ENCODE measurements around the gene MYO3B.

MYO3B gene, protein sequence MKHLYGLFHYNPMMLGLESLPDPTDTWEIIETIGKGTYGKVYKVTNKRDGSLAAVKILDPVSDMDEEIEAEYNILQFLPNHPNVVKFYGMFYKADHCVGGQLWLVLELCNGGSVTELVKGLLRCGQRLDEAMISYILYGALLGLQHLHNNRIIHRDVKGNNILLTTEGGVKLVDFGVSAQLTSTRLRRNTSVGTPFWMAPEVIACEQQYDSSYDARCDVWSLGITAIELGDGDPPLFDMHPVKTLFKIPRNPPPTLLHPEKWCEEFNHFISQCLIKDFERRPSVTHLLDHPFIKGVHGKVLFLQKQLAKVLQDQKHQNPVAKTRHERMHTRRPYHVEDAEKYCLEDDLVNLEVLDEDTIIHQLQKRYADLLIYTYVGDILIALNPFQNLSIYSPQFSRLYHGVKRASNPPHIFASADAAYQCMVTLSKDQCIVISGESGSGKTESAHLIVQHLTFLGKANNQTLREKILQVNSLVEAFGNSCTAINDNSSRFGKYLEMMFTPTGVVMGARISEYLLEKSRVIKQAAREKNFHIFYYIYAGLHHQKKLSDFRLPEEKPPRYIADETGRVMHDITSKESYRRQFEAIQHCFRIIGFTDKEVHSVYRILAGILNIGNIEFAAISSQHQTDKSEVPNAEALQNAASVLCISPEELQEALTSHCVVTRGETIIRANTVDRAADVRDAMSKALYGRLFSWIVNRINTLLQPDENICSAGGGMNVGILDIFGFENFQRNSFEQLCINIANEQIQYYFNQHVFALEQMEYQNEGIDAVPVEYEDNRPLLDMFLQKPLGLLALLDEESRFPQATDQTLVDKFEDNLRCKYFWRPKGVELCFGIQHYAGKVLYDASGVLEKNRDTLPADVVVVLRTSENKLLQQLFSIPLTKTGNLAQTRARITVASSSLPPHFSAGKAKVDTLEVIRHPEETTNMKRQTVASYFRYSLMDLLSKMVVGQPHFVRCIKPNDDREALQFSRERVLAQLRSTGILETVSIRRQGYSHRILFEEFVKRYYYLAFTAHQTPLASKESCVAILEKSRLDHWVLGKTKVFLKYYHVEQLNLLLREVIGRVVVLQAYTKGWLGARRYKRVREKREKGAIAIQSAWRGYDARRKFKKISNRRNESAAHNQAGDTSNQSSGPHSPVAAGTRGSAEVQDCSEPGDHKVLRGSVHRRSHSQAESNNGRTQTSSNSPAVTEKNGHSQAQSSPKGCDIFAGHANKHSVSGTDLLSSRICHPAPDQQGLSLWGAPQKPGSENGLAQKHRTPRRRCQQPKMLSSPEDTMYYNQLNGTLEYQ (N-terminal part only)

DNA sequence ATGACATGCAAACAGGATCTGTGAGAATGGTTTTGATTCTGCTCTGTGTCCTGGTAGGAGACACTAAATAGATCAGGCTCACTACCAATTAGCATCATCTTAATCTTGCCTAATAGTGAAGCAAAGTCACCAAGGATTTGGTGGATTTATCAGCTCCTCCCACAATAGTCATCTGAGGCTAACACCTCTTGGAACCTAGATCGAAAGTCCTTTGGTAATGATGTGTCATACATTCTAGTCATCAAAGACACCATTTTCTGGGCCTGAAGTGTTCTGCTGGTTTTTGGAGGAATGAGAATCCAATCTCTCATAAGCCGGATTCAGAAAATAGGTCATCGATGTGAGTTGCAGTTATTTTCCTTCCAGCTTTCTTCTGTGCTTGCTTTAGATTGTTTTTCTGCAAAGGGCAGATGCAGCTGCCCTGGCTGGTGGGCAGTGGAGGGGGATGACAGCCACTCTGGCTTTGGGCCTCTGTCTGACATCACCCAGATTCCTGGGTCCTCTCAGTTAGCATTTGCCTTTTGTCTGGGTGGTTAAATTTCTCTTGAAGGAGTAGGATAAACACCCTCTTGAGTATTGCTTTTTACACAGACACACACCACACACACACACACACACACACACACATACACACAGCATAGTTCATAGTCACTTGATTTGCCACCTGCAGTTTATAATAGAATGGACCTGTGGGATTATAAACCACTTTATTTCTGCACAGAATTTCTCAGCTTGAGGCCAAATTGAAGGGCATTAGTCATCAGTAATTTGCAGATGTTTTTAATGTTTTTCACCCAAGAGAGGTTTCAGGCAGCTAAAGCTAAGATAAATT is at the start of gene MYO3B:
TSS of gene MYO3B (plus strand) at position 198 of the 832 bp plus-strand sequence. CDS start at position 339, 141 bp downstream.
- in situ Hi-C loops (cut with HindIII; ENCODE audit: low pct_ligation_motif_present, low pct_unique_long_range_greater_than_20kb, low sequenced_read_pairs), result no loop called here
- no peak for DNase-seq

DNA sequence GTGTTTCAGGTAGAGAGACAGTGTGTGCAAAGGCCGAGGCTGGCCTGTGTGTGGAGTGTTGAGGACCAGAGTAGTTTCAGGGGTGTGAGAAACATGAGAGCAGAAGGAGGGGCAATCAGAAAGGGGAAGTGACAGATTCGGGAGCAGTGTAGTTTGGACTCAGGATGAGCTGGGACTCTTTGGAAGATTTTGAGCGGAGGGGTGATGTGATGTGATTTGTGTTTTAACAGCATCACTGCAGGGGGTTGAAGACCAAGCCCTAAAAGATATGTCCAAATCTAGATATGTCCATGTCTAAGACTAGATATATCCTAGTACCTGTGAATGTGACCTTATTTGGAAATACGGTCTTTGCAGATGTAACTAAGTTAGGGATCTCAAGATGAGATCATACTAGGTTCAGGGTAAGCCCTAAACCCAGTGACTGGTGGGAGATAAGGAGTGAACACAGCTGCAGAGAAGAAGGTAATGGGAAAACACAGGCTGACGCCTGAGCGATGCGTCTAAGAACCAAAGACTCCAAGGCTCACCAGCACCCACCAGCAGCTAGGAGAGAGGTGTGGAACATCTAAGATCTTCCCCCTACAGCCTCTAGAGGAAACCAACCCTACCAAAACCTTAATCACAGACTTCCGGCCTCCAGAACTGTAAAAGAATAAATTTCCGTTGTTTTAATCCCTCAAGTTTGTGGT is 38.5 kb upstream of the MYO3B start:
- in situ Hi-C loops (cut with HindIII; ENCODE audit: low pct_ligation_motif_present, low pct_unique_long_range_greater_than_20kb, low sequenced_read_pairs), result no loop called here
- DNase-seq, result no peak

DNA sequence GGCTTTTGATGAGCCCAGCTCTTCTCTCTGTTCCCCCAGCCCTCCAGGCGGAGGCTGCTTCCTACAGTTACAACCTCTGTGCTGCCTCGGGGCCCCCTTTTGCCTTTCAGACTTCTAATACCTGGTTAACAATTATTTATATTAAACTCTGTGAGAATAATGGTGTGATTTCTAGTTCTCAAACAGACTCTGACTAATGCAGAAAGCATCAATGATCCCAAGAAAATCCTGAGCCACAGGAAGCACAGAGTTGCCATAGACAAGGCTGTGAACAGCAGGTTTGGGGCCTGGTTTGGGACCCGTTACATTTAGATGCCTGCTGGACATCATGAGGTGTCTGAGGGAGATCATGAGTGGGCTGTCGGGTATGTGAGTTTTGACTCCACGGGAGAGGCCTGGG is 37.4 kb upstream of the MYO3B start:
- in situ Hi-C loops (cut with HindIII; ENCODE audit: low pct_ligation_motif_present, low pct_unique_long_range_greater_than_20kb, low sequenced_read_pairs), result no loop called here
- no peak for DNase-seq

DNA sequence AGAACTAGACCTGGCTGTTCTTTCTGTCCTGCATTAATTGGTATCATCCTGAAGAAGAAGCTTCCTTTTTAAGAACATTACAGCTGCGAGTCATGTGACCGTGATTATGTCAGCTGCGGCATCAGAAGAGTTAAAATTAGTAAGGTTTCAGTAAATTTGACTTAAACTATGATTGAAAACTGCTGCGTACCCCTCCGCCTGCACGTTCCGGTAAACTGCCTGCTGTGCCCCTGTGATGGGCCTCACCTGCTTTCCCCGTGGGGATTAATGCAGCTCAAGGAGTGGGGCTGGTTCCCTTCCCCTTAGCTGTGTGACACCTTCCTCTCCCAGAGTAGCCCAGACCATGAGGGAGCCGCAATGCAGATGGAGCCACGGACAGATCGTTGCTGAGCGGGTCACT is 36.1 kb upstream of the MYO3B start:
- in situ Hi-C loops (cut with HindIII; ENCODE audit: low pct_ligation_motif_present, low pct_unique_long_range_greater_than_20kb, low sequenced_read_pairs), result no loop called here
- no peak for DNase-seq

DNA sequence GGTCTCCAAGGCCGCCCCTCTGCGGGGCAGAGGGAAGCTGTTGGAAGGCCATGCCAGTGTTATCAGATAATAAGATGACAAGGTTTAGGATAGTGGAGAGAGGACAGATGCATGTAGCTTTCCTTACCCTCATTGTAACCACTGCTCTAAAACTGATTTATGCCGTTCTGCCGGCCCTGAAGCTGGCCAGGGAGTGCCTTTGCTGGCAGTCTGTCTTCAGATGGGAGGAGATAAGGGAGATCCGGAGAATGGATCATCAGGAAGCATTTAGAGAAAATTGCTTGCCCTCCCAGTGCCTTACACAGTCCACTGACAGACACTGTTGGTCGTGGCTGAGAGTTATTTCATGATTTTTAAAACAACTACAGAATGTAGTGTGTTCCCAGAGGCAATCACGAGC is 35.4 kb upstream of the MYO3B start:
- in situ Hi-C loops (cut with HindIII; ENCODE audit: low pct_ligation_motif_present, low pct_unique_long_range_greater_than_20kb, low sequenced_read_pairs), result no loop called here

DNA sequence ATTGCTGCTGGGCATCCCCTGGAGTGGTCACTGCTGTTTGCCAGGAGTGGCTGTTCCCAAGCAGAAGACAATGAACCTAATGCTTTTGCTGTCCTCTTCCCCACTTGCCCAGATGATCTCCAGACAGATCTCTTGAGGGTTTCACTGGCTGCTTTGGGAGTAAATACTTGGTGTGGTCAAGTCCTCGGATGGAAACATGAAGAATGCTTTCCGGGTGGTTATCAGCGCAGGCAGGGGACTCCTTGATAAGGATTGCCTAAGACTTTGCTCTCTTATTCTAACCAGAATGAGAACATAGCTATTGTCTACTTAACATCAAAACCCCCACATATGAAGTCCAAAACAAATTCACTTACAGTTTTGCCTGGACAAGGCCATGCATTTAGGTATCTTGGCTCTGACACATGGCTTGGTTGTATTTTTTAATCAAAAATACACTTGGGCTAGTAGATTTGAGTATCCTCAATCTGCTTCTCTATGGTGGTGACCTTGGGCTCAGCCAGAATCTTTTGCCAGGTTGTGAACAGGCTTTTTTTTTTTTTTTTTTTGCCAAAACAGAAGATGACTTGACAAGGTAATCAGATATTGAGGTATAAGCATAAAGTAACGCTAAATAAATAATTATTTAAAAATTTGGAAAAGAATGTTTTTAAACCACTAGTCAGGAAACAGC is 34.8 kb upstream of the MYO3B start:
- DNase-seq, result no peak
- in situ Hi-C loops (cut with HindIII; ENCODE audit: low pct_ligation_motif_present, low pct_unique_long_range_greater_than_20kb, low sequenced_read_pairs), result no loop called here

More for the DNA sequence above, 35.4 kb upstream of the MYO3B start:
- DNase-seq, result no peak

DNA sequence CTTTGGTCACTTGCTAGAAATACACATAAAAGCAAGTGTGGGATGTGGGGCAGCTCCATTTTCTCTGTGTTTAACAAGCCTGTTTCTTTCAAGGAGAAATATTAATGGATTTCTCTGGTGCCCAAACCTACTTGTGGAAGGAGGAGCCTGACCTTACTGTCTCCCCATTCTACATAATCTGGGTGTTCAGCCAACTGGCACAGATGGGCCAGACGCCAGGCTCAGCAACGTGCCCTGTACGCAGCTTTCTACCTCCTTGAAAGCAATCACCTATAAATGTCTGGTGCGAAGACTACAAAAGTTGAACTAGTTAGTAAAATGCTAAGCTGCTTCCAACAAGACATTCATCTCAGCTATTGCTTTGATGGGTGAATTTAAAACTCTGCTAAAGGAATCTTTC is 33.2 kb upstream of the MYO3B start:
- in situ Hi-C loops (cut with HindIII; ENCODE audit: low pct_ligation_motif_present, low pct_unique_long_range_greater_than_20kb, low sequenced_read_pairs), result no loop called here

DNA sequence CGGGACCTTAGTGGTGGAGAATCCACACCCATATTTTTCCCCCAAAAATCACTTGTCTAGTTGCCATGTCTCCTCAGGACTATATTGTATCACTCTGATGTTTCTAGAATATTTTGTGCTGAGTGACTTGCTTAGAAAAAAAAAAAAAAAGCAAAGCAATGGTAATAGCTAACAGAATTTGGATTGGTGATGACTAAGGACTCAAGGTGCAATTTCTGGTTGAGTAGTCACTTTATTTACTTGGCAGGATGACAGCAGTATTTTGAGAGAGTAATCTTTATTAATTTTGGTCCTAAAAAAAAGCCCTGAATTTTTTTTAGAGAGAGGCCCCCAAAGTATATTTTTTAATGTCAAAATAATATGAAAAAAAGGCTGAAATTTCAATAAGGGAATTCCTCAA is 32.8 kb upstream of the MYO3B start:
- no peak for DNase-seq
- in situ Hi-C loops (cut with HindIII; ENCODE audit: low pct_ligation_motif_present, low pct_unique_long_range_greater_than_20kb, low sequenced_read_pairs), result no loop called here

More for the DNA sequence above, 33.2 kb upstream of the MYO3B start:
- peak; percentile 26 for DNase-seq

DNA sequence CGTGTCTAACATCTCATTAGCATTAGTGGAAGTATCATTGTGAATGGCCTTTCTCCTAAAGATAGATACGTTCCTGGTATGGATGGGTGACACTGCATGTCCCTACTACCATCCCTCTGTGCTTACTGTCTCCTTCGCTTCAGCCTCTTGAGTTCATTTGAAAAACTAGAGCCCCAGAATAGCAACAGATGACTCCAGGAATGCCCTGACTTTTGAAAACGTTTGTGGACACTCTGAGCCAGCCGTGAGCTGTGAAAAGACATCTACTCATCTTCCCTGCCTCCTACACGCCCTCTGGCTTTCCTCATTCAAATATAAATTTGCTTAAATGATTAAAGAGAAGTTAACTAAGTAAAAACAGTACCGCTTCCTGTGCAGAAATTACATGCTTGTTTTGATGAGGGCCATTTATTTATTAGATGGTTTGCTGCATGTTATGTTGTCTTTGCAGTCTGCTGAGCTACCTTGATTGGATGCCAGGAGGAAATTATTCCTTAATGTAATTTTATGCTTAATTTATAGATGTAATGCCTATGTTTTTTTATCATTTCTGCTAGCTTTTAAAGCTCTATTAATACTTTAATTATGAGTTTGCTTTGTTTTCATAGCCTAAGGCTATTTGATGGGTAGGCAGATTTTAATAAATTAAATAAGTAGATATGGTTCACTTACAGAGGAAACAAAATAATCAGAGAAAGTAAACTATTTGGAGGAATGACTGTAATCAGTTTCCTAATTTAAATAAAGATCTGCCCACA is 32.1 kb upstream of the MYO3B start:
- in situ Hi-C loops (cut with HindIII; ENCODE audit: low pct_ligation_motif_present, low pct_unique_long_range_greater_than_20kb, low sequenced_read_pairs), result no loop called here
- no peak for DNase-seq

DNA sequence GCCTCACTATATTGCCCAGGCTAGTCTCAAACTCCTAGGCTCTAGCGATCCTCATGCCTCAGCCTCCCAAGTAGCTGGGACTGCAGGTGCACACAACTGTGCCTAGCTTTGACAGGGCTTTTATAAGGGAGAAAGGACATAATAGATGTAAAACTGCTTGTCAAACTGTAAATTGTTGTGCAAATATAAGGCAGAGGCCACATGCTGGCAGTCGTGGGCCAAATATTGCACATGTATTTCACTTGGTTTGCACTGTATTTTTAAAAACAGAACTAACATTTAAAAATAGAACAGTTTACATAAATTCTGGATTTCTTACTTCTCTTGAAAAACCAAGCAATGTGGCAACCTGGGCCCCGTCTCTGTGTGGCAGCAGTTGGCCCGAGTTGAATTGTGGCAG is 31.2 kb upstream of the MYO3B start:
- in situ Hi-C loops (cut with HindIII; ENCODE audit: low pct_ligation_motif_present, low pct_unique_long_range_greater_than_20kb, low sequenced_read_pairs), result no loop called here
- DNase-seq, result no peak

DNA sequence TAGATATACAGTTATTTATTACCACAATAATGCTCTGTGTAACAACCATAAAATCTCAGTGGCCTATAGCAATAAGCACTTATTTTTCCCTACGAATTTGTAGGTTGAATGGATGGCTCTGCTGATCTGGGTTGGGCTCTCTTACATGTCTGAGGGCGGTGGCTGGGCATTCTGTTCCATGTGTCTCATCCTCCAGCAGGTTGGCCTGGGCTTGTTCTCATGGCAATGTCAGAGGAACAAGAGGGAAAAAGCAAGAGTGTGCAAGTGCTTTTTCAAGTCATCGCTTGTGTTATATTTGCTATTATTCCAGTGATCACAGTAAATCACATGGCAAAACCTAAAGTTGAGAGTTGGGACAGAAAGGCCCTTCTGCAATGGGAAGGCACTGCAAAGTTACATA is 30.4 kb upstream of the MYO3B start:
- in situ Hi-C loops (cut with HindIII; ENCODE audit: low pct_ligation_motif_present, low pct_unique_long_range_greater_than_20kb, low sequenced_read_pairs), result no loop called here
- no peak for DNase-seq

DNA sequence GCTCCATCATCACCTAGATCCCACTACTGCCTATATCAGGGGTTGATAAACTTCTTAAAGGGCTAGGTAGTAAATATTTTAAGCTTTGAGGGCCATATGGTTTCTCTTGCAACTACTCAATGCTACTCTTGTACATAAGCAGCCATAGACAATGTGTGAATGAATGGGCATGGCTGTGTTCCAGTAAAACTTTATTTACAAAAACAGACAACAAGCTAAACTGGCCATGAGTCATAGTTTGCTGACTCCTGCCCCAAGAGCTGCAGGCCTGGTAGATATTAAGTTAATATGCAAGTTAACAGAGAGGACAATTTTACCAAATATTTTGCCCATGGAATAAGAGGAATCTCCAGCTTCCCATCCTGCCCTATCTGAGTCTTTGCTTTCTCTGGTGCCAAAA is 29.8 kb upstream of the MYO3B start:
- DNase-seq, result no peak

DNA sequence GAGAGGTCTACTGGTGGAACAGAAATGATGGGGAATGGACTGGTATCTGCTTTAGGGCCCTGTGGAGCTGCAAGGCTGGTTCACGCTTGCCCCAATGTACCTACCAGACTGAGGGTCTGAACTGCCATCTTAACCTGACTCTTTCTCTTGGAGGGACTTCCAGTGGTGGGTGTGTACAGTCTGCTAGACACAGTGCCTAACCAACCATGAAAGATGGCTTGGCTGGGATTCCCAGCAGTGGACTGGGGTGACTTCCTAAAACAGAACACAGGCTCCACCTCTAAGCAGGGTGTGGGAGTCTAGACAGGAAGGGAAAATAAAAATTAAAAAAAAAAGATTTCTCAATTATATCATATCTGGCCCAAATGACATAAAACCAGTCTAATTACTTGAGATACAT is 25.5 kb upstream of the MYO3B start:
- in situ Hi-C loops (cut with HindIII; ENCODE audit: low pct_ligation_motif_present, low pct_unique_long_range_greater_than_20kb, low sequenced_read_pairs), result no loop called here

More for the DNA sequence above, 29.8 kb upstream of the MYO3B start:
- in situ Hi-C loops (cut with HindIII; ENCODE audit: low pct_ligation_motif_present, low pct_unique_long_range_greater_than_20kb, low sequenced_read_pairs), result no loop called here

DNA sequence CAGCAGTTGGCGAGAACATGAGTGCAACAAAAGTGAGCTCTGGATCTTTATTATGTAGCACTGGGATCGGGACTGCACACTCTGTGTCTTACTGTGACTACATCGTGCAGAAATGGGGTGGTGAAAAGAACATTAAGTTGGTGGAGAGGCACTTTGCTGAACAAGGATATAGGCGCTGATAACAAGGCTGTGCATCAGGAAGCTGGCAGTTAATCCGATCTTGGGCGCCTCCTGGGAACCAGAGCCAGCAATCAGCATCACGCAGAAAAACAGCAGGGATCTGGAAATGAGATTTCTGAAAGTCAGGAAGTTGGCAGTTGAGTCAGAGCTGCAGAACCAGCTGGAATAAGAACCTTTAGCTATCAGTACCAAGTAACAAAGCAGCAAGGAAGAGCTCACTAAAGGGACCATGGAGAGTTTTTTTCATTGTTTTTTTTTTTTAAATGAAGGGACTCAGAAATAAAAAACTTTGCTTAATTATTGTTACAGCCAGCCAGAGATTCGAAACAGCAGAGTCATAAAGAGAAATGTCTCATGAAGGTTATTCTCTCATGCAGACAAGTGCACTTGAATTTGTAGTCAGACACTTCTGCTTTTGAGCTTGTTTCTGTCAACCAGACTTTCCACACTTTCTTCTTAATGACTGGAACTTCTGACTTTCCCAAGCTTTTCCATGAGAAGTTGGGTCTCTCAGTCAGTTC is 22.8 kb upstream of the MYO3B start:
- DNase-seq, result no peak
- in situ Hi-C loops (cut with HindIII; ENCODE audit: low pct_ligation_motif_present, low pct_unique_long_range_greater_than_20kb, low sequenced_read_pairs), result no loop called here

More for the DNA sequence above, 25.5 kb upstream of the MYO3B start:
- no peak for DNase-seq

DNA sequence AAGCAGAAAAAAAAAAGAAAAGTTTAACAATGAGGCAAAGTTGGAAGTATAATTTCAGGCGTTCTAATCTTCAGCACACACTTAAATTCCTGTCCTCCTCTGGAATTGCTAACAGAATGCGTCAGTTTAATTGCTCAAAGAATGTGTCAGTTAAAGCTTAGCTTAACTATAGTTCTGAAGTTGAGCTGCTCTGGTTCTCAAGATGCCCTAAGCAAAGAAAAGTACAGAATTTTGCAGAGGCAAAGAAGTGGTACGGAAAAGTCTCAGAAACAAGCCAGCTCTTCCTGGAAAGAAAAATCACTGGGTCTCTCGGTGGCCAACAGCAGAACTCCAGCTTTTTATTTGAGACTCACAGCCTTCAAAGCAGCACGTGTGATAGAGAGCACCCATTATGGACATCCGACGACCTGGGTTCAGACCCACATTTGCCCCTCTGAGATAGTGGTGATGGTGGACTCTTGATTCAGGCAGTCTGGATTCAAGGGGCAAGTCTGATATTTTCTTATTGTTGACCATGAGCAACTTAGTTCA is 22.2 kb upstream of the MYO3B start:
- no peak for DNase-seq
- in situ Hi-C loops (cut with HindIII; ENCODE audit: low pct_ligation_motif_present, low pct_unique_long_range_greater_than_20kb, low sequenced_read_pairs), result no loop called here

DNA sequence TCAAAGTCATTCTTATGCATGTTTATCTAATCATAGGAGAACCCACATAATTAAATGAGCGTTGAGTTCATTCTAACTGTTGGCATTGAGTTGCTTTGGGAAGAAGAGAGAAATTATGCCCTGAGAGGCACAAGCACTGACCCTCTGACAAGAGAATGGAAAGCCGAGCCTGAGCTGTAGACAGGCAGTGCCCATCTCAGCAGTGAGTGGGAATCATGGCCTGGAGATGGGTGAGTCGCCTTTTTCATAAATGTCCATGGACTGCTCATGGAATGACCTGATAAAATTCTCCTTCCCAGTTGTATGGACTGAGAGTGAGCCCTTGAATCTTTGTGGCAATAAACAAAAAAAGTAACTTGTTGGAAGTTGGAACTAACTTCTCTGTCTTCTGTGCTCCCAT is 21.4 kb upstream of the MYO3B start:
- in situ Hi-C loops (cut with HindIII; ENCODE audit: low pct_ligation_motif_present, low pct_unique_long_range_greater_than_20kb, low sequenced_read_pairs), result no loop called here
- no peak for DNase-seq

All from ACHN (cell line).